Measurements from ENCODE around the gene ATPAF2.

ATPAF2 gene

DNA sequence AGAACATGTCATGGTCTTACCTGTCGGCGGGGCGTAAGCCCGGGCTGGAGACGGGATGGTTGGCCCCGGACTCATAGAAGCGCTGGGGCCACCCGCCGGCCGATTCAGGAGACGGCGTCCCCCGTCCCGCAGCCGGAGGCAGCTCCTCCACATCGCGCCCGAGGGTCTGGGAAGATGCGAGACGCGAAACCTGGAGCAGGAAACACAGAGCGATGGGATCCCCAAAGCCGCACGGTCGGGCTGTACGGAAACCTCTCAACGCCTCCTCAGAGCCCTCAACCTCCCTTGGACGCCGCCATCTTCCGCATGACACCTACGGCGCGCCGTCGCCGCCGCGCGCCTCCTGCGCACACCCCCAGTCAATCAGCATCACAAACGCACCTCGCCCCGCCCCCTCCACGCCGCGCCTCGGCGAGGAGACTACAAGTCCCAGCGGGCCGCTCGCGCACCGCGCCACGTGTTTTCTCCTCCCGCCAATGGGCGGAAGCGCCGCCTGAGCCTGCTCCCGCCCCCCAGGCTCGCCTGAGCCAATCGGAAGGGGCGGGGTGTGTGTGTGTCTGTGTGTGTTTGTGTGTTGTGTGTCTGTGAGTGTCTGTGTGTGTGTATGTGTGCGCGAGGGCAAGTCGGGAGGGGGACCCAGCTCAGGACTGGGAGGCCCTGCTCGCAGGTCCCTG, at the start of gene ATPAF2, which contains the start of gene GID4:
Gene ATPAF2, minus strand, starts transcription at position 308 of the 674 bp plus-strand sequence. Its CDS starts 155 bp downstream, at position 153.
Gene GID4, plus strand, starts transcription at position 548 of the 674 bp plus-strand sequence. Its CDS starts 57 bp downstream, at position 605.
- FAIRE-seq: peak; percentile 96
- DNase-seq (ENCODE audit: insufficient read length, low spot score): peak; percentile 91

DNA sequence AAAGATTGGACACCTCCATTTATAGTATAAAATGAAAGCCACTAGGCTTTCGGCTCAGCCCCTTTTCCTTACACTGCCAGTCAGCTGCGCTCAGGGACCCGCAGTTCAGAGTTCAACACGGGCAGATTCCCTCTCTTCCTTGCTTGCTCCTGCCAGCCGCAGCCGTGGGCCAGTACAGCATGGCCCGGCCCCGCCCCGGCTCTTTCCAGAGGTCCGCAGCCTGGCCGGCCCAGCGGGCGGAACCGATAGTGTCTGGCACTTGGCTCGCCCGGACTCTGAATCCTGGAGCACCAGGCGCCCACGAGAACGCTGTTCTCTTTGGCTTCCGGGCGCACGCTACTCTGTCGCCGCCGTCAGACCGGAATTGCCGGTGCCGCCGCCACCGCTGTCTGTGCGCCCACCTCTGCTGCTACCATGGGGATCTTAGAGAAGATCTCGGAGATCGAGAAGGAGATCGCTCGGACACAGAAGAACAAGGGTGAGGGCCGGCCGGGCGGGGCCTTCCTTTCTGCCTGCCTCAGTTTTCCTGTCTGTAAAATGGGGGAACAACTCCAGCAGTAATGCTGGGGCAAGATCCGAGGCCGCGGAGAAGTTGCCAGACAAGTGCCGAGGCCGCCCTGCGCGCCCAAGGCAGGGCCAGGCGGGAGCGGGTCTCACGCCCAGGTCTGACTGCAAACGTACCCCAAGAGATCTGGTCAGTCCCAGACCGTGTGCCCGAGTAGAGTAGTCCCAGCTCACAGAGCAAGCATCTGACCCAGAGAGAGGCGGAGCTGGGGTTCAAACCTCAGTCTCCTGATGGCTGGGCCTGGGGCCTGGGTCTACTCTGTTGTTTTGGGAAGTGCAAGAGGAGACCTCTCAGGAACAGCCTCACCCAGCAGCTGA, 48.9 kb upstream of the ATPAF2 start, which contains the start of gene DRG2:
Gene DRG2, plus strand, starts transcription at position 339 of the 882 bp plus-strand sequence. Its CDS starts 76 bp downstream, at position 415.
- FAIRE-seq (peak; percentile 90), DNase-seq (ENCODE audit: insufficient read length, low spot score) (peak; percentile 95)

GRCh38 chr17:18084256-18084655, 45.3 kb upstream of the ATPAF2 start:
- DNase-seq (ENCODE audit: insufficient read length, low spot score): no peak
- FAIRE-seq: no peak

DNA sequence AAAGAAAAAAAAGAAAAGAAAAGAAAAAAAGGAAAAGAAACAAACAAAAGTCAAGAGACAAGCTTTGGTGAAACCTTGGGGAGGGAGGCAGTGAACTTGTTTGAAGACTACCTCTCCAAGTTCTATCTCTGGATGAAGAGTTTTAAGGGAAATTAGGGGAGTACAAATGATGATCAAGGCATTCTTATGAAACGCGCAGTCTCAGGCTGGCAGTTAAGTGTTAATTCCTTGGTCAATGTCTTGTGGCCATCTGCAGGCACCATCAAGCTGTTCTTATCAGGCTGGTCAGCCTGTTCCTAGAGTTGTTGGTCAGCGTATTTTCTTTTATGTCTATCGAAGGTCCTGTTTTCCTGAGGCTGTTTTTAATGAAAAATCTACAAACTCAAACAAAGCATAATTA, 40.6 kb upstream of the ATPAF2 start:
- no peak for DNase-seq (ENCODE audit: insufficient read length, low spot score)
- FAIRE-seq: no peak

DNA sequence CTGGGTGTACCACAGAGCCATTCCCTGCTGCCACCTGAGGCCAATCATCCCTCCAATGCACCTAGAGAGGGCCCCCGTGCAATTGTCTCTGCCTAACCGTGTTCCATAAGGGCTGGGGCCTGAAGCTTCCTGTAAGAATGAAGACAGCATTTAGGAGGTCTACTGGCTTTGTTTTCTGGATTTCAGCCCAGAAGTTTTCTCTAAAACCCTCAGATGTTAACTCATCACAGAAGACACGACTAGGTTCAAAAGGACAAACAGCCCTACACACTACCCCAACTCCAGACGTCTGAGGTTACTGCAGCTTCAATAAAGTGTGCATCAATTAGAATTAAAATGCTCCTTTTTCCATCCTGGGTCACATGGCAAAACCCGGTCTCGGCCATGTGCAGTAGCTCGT, 38.0 kb upstream of the ATPAF2 start:
- DNase-seq (ENCODE audit: insufficient read length, low spot score) (no peak), FAIRE-seq (no peak)

GRCh38 chr17:18074566-18075272, 35.8 kb upstream of the ATPAF2 start:
- DNase-seq (ENCODE audit: insufficient read length, low spot score) (no peak), FAIRE-seq (no peak)

- FAIRE-seq: peak; percentile 49
- DNase-seq (ENCODE audit: insufficient read length, low spot score): no peak
Observed at GRCh38 chr17:18071751-18072150, 32.8 kb upstream of the ATPAF2 start.

DNA sequence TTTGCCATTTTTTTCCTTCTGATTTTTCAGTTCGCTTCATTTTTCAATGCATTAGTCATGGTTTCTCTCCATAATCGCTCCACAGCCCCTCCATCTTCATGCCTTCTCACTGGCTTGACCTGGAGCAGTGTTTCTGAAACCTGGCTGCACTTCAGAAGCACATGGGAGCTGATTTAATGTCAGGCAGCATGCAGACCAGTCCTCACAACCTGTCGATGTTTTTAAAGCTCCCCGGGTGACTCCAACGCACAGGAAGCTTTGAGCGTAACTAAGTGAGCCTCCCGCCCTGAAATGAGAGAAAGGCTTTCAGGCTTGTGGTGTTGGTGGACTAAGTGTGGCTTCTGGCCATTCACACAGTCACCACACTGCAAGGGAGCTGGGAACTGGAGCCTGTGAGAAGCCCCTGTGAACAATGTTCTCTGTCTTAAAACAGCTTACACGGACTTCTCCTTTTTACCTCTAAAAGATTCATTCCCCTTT, 31.9 kb upstream of the ATPAF2 start:
- FAIRE-seq: no peak
- no peak for DNase-seq (ENCODE audit: insufficient read length, low spot score)

- DNase-seq (ENCODE audit: insufficient read length, low spot score) (no peak), FAIRE-seq (no peak)
Observed at GRCh38 chr17:18069101-18069500, 30.1 kb upstream of the ATPAF2 start.

DNA sequence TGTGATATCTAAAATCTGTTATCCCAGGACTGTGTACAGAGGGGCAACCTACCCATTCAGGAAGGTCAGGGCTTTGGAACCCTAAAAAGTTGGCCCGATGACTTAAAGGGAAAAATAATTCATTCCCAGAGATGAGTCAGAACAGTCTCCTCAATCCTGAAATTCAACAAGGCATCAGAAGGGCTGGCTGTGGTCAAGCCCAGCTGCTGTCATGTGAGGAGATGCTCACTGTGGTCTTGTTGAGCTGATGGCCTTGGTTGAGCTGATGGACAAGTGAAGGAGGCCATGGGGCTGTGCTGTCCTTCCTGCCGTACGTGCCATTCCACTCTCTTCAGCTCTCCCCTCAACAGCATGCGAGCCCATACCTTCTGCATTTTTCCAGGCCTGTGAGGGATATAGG, 27.9 kb upstream of the ATPAF2 start:
- FAIRE-seq: no peak
- DNase-seq (ENCODE audit: insufficient read length, low spot score): no peak

DNA sequence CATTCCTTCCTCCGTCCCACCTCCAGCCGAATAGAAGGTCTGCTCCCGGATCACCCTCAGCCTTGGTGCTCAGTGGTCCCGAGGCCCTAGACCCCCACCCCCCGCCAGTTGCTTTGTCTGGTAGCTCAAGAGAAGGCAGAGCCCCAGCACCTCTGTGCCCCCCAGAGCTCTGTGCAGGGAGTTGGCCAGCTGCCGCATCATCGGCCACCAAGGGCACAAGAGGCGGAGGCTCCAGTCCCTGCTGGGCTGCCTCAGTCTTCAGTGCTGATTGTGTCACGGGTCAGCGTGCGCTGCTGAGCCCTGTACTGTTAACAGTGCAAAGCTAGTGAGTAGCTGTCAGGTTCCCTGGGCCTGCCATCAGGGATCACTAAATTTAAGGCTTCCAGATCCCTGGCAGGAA, 26.6 kb upstream of the ATPAF2 start:
- FAIRE-seq (no peak), DNase-seq (ENCODE audit: insufficient read length, low spot score) (no peak)

DNA sequence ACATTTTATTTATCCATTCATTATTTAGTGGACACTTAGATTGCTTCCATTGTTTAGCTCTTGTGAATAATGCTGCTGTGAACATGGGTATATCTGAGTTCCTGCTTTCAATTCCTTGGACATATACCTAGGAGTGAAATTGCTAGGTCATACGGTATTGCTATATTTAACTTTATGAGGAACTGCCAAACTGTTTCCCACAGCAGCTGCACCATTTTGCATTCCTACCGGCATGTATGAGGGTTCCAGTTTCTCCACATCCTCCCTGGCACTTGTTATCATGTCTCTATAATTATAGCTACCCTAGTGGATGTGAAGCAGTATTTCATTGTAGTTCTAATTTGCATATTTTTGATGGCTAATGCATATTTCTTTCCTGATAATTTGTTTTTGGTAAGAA, 25.1 kb upstream of the ATPAF2 start:
- DNase-seq (ENCODE audit: insufficient read length, low spot score) (no peak), FAIRE-seq (no peak)

- FAIRE-seq (no peak), DNase-seq (ENCODE audit: insufficient read length, low spot score) (no peak)
Observed at GRCh38 chr17:18059283-18059682, 20.3 kb upstream of the ATPAF2 start.

GRCh38 chr17:18056214-18056613, 17.2 kb upstream of the ATPAF2 start:
- no peak for DNase-seq (ENCODE audit: insufficient read length, low spot score)
- no peak for FAIRE-seq

- no peak for DNase-seq (ENCODE audit: insufficient read length, low spot score)
- FAIRE-seq: no peak
Observed at GRCh38 chr17:18055597-18055996, 16.6 kb upstream of the ATPAF2 start.

DNA sequence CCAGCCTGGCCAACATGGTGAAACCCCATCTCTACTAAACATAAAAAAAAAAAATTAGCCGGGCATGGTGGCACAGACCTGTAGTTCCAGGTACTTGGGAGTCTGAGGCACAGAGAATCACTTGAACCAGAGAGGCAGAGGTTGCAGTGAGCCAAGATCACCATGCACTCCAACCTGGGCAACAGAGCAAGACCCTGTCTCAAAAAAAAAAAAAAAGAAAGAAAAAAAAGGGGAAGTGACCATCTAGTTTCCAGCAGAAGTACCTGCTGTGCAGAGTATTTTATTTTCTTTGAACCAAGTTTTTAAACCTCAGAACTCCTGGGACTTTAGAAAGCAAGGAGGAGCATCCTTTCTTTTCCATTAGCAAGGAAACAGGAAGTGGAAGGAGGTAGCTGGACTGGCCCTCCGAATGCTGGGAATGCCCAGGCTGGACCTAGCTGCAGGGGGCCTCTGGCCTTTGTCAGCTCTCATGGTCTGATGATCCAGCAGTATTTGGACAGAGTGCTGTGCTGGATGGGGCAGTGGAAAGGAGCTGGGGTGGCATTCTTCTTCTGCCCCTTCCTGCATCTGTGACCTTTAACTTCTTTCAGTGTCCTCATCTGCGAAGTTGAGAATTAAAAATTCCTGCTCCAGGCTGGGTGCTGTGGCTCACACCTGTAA, 6.9 kb upstream of the ATPAF2 start:
- FAIRE-seq (no peak), DNase-seq (ENCODE audit: insufficient read length, low spot score) (no peak)

- DNase-seq (ENCODE audit: insufficient read length, low spot score): no peak
- no peak for FAIRE-seq
Observed at GRCh38 chr17:18044609-18045008, 5.6 kb upstream of the ATPAF2 start.

- FAIRE-seq (no peak), DNase-seq (ENCODE audit: insufficient read length, low spot score) (no peak)
Observed at GRCh38 chr17:18043491-18043890, 4.5 kb upstream of the ATPAF2 start.

GRCh38 chr17:18042983-18043382, 4.0 kb upstream of the ATPAF2 start:
- FAIRE-seq: no peak
- no peak for DNase-seq (ENCODE audit: insufficient read length, low spot score)

- FAIRE-seq (no peak), DNase-seq (ENCODE audit: insufficient read length, low spot score) (no peak)
Observed at GRCh38 chr17:18041776-18042175, 2.8 kb upstream of the ATPAF2 start.

Measured in GM19239 (cell line).